GM12878 (cell line): Measurements from ENCODE around the gene SLAMF9. TPM values are rescaled to one million over a fixed set of nuclear protein-coding genes. Genes with fewer than 3 reads are reported as not detected.

Experiments used
- ATAC-seq: fragments of 200-7000 bp; cut with Tn5 transposase; 3 replicates; pipeline ENCODE4 v1.9.1; 2020; ENCODE audit warnings: mild to moderate bottlenecking, moderate library complexity
- BruUV-seq: library from RNA; stranded (reverse); fragments of 400-500 nt; replicated peaks from 2 replicates; lab custom pipeline; 2021; lab: Mats Ljungman, UMichigan
- CTCF ChIA-PET: fragments of 300-600 bp; sonication (Branson Sonifier 250); formaldehyde crosslinking; extraction: SDS; loops from one replicate; lab custom pipeline; 2021; ENCODE audit warnings: inconsistent platforms; lab: Yijun Ruan, JAX
- POLR2A ChIA-PET: fragments of 350-600 bp; formaldehyde crosslinking; extraction: SDS; loops from one replicate; lab custom pipeline; 2021; ENCODE audit warnings: inconsistent platforms; lab: Charles Lee
- RAD21 ChIA-PET: fragments of 300-600 bp; sonication (Branson Sonifier 250); formaldehyde crosslinking; loops from one replicate; lab custom pipeline; 2023; ENCODE audit warnings: antibody characterized with exemption; ENCODE audit not compliant: unreplicated experiment; lab: Charles Lee
- SMC1A ChIA-PET: fragments of 300-600 bp; sonication (Branson Sonifier 250); formaldehyde crosslinking; loops from one replicate; lab custom pipeline; 2023; ENCODE audit not compliant: unreplicated experiment, uncharacterized antibody; lab: Charles Lee
- DNase-seq: peaks from one replicate; pipeline ENCODE4 v3.0.0-alpha.2; 2011; ENCODE audit warnings: low read depth, low spot score
- FAIRE-seq: peaks from 3 replicates; lab custom pipeline; 2011; peaks lifted over from hg19 to GRCh38; lab: Jason Lieb, UNC
- H2AFZ ChIP-seq: 2 replicates; pipeline ENCODE4 v1.6.0; 2011; ENCODE audit warnings: low read depth, low read length, control low read depth; ENCODE audit not compliant: control insufficient read depth
- H3K27ac ChIP-seq: 2 replicates; pipeline ENCODE4 v1.5.1; 2011; ENCODE audit warnings: control low read depth; ENCODE audit not compliant: control insufficient read depth, insufficient read depth
- H3K27me3 ChIP-seq, 2 experiments: replicated peaks in 1 of 2; 2 replicates each; pipeline versions ENCODE4 v1.6.0 to v1.6.1; 2011; ENCODE audit warnings: low read length in 1 of 2; ENCODE audit not compliant: control insufficient read depth in 2 of 2, insufficient read depth in 2 of 2
- H3K36me3 ChIP-seq, 2 experiments: 2 replicates each; pipeline ENCODE4 v1.5.1; 2011; ENCODE audit warnings: low read length in 1 of 2; ENCODE audit not compliant: control insufficient read depth in 2 of 2, insufficient read depth in 2 of 2
- H3K4me1 ChIP-seq: 2 replicates; pipeline ENCODE4 v1.6.1; 2011; ENCODE audit warnings: mild to moderate bottlenecking, low read length, moderate library complexity, mixed read lengths; ENCODE audit not compliant: control insufficient read depth, insufficient read depth
- H3K4me2 ChIP-seq: 2 replicates; pipeline ENCODE4 v1.6.0; 2011; ENCODE audit warnings: control low read depth; ENCODE audit not compliant: control insufficient read depth, insufficient read depth
- H3K4me3 ChIP-seq: fragments of 200-600 bp; sonication (generic); 2 replicates; pipeline ENCODE4 v1.5.1; 2016
- H3K79me2 ChIP-seq: 2 replicates; pipeline ENCODE4 v1.6.0; 2011; ENCODE audit warnings: low read length; ENCODE audit not compliant: control insufficient read depth, insufficient read depth
- H3K9ac ChIP-seq: 2 replicates; pipeline ENCODE4 v1.8.0; 2011; ENCODE audit warnings: low read length, control low read depth, mixed read lengths; ENCODE audit not compliant: control insufficient read depth, insufficient read depth
- H3K9me3 ChIP-seq: replicated peaks from 3 replicates; pipeline ENCODE4 v1.5.1; 2011; ENCODE audit warnings: mild to moderate bottlenecking, low read length; ENCODE audit not compliant: control insufficient read depth, insufficient read depth
- H4K20me1 ChIP-seq: 2 replicates; pipeline ENCODE4 v1.6.0; 2011; ENCODE audit not compliant: control insufficient read depth, insufficient read depth
- BRCA1 ChIP-seq: IDR thresholded peaks from 2 replicates; pipeline ENCODE4 v1.6.1; 2011; ENCODE audit warnings: low read depth, low read length, improper control_type of control experiment
- CREB1 ChIP-seq: IDR thresholded peaks from 2 replicates; pipeline ENCODE4 v1.6.1; 2012; ENCODE audit warnings: low read depth, mild to moderate bottlenecking, inconsistent platforms
- HDAC6 ChIP-seq: fragments of 200-600 bp; sonication (generic); IDR thresholded peaks from one replicate; pipeline ENCODE4 v1.8.0; 2017; ENCODE audit warnings: antibody characterized with exemption; ENCODE audit not compliant: unreplicated experiment
- MTA3 ChIP-seq: IDR thresholded peaks from 2 replicates; pipeline ENCODE4 v1.6.1; 2012; ENCODE audit warnings: low read length, inconsistent platforms, borderline replicate concordance
- NFXL1 ChIP-seq: fragments of 450-650 bp; IDR thresholded peaks from 2 replicates; pipeline ENCODE4 v1.6.1; 2017; ENCODE audit warnings: antibody characterized with exemption, mild to moderate bottlenecking, borderline replicate concordance
- POLR2A ChIP-seq: IDR thresholded peaks from 2 replicates; pipeline ENCODE4 v1.6.1; 2011; ENCODE audit warnings: low read depth, mild to moderate bottlenecking, low read length
- POLR2AphosphoS5 ChIP-seq: IDR thresholded peaks from 2 replicates; pipeline ENCODE4 v1.6.1; 2011; ENCODE audit warnings: mild to moderate bottlenecking, low read length, inconsistent platforms
- RAD51 ChIP-seq: fragments of 450-650 bp; IDR thresholded peaks from 2 replicates; pipeline ENCODE4 v1.6.1; 2016; ENCODE audit warnings: moderate library complexity, mild to moderate bottlenecking, inconsistent platforms
- RELA ChIP-seq: fragments of 450-650 bp; IDR thresholded peaks from 2 replicates; pipeline ENCODE4 v1.8.0; 2014; ENCODE audit warnings: borderline replicate concordance; ENCODE audit not compliant: partially characterized antibody
- SP1 ChIP-seq: IDR thresholded peaks from one replicate; pipeline ENCODE4 v1.6.1; 2011; ENCODE audit warnings: low read depth, low read length
- STAT1 ChIP-seq: fragments of 450-650 bp; conservative IDR thresholded peaks from 2 replicates; pipeline ENCODE4 v1.6.1; 2014; ENCODE audit warnings: antibody characterized with exemption, mild to moderate bottlenecking
- ZNF384 ChIP-seq: IDR thresholded peaks from 2 replicates; pipeline ENCODE4 v1.6.1; 2012; ENCODE audit warnings: low read depth, mild to moderate bottlenecking, low read length, improper control_type of control experiment, borderline replicate concordance
- WGBS: methylation state at CpG from one replicate; pipeline ENCODE4 v1.1.6; 2016; ENCODE audit warnings: low lambda C conversion rate; ENCODE audit not compliant: insufficient replicate concordance, insufficient coverage; ENCODE audit errors: missing lambda C conversion rate; 5-methylcytosine and 5-hydroxymethylcytosine counted together
- in situ Hi-C: fragments of 300-500 bp; cut with MboI; formaldehyde crosslinking; loops from 9 replicates; pipeline ENCODE4 v1.14.3; 2018; ENCODE audit warnings: mixed read lengths
- intact Hi-C: fragments of 100-400 bp; cut with micrococcal nuclease; formaldehyde crosslinking; loops from one replicate; pipeline ENCODE4 v1.14.2; 2022; ENCODE audit not compliant: unreplicated experiment
- polyA plus RNA-seq, 11 experiments: library from polyadenylated mRNA; depleted of rRNA in 4 of 11; unstranded in 6 of 11; stranded (reverse) in 5 of 11; fragments of >200 nt; fragmentation: Nextera tagmentation in 4 of 11; fragmentation: Illumina TruSeq in 1 of 11; extraction: Ambion mirVana in 4 of 11; extraction: Trizol in 1 of 11; gene quantifications; 1 replicate in 1 of 11; 2 replicates in 10 of 11; pipeline versions ENCODE4 v1.2.1 to v1.2.3, GENCODE V29; 2011 to 2016; ENCODE audit warnings: inconsistent platforms in 2 of 11, missing spikeins in 2 of 11, low read depth in 1 of 11
- total RNA-seq, 4 experiments: library from RNA; depleted of rRNA in 3 of 4; stranded (reverse); fragments of >200 nt in 3 of 4; fragmentation: Illumina TruSeq in 1 of 4; extraction: Trizol in 1 of 4; gene quantifications; 2 replicates each; pipeline versions ENCODE4 v1.2.1 to v1.2.3, GENCODE V29; 2013 to 2021
- TF ChIP-seq, protein P1 (sequence below): fragments of 450-650 bp; IDR thresholded peaks from 2 replicates; pipeline ENCODE4 v1.6.1; 2018; ENCODE audit warnings: borderline replicate concordance, mild to moderate bottlenecking; ENCODE audit not compliant: partially characterized antibody
- TF ChIP-seq, protein P2 (sequence below): IDR thresholded peaks from 2 replicates; pipeline ENCODE4 v1.6.1; 2012; ENCODE audit warnings: low read depth, low read length, improper control_type of control experiment
- TF ChIP-seq, protein P3 (sequence below): fragments of 450-650 bp; formaldehyde crosslinking; IDR thresholded peaks from 2 replicates; pipeline ENCODE4 v1.4.0; 2020; ENCODE audit warnings: mild to moderate bottlenecking, moderate library complexity

SLAMF9 gene
- total and polyA plus RNA-seq, 10 of the 15 experiments (the other 5 are each of a cell fraction or from before 2014, with no cell fraction given): not detected

DNA sequence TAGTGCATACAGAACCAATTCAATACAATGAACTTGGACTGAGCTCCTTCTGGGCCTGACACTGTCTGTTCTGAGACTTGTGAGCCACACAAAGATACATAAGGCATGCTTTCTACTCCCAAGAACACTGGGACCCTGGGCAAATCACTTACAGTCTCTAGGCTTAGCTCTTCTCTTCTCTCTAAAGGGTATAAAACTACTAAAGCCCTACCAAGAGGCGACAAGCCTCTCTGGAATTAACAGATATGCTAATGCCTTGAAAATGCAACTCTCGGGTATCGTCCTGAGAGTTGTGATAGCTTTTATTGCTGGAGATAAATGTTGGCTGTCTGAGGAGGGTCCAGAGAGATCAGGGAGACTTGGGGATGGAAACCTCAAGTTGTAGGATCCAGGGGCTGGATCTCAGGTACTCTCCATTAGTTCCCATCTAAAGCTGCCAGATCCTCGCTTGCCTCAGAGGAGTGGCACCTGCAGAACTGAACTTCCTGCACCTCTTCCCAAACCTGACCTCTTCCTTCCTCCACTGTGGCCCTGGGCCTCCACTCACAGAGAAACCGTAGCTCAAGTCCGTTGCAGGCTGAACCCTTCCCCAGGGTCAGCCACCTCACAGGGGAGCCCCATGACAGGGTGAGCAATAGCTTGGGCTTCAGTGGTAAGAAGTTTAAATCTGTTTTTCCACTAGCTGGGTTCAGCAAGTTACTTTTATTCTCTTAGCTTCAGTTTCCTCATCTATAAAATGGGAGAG is 42.5 kb downstream of the SLAMF9 start:
- Histone ChIP-seq H3K9me3 (no peaks in the 10 kb centered on the region), H3K27me3 (no peaks in the 10 kb centered on the region), H3K27ac (peak overlapping the region; percentile 55), H3K9ac (peak overlapping the region; percentile 15; the same call in 1 of the 2 replicates), H4K20me1 (no peaks in the 10 kb centered on the region), H3K4me1 (peaks cover 26% of the 10 kb centered on the region), H3K79me2 (no peaks in the 10 kb centered on the region; the same call in 1 of the 2 replicates), H3K4me3 (no peak overlapping the region), H3K4me2 (peak overlapping the region; percentile 19; the same call in 1 of the 2 replicates), H3K36me3 (no peaks in the 10 kb centered on the region; a peak in 2 of 4 replicates), H2AFZ (peak overlapping the region; percentile 40; the same call in 1 of the 2 replicates)
- no peak for DNase-seq
- FAIRE-seq: no peak
- RAD21 ChIA-PET: interaction anchor here (1.2 kb wide), 1 partner anchor 96 kb away, joined by 5 read pairs; no protein-coding TSS in a partner anchor
- no peak for TF ChIP-seq HDAC6
- no peak; the same call in 1 of the 2 replicates for TF ChIP-seq POLR2AphosphoS5
- TF ChIP-seq ZNF384: no peak
- TF ChIP-seq, protein P1, sequence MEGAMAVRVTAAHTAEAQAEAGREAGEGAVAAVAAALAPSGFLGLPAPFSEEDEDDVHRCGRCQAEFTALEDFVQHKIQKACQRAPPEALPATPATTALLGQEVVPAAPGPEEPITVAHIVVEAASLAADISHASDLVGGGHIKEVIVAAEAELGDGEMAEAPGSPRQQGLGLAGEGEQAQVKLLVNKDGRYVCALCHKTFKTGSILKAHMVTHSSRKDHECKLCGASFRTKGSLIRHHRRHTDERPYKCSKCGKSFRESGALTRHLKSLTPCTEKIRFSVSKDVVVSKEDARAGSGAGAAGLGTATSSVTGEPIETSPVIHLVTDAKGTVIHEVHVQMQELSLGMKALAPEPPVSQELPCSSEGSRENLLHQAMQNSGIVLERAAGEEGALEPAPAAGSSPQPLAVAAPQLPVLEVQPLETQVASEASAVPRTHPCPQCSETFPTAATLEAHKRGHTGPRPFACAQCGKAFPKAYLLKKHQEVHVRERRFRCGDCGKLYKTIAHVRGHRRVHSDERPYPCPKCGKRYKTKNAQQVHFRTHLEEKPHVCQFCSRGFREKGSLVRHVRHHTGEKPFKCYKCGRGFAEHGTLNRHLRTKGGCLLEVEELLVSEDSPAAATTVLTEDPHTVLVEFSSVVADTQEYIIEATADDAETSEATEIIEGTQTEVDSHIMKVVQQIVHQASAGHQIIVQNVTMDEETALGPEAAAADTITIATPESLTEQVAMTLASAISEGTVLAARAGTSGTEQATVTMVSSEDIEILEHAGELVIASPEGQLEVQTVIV: no peak
- TF ChIP-seq MTA3: no peak
- no peak for TF ChIP-seq CREB1
- TF ChIP-seq RELA: no peak
- TF ChIP-seq NFXL1: no peak
- TF ChIP-seq, protein P2, sequence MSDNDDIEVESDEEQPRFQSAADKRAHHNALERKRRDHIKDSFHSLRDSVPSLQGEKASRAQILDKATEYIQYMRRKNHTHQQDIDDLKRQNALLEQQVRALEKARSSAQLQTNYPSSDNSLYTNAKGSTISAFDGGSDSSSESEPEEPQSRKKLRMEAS: no peak
- TF ChIP-seq BRCA1: no peak
- TF ChIP-seq POLR2A: no peak
- TF ChIP-seq, protein P3, sequence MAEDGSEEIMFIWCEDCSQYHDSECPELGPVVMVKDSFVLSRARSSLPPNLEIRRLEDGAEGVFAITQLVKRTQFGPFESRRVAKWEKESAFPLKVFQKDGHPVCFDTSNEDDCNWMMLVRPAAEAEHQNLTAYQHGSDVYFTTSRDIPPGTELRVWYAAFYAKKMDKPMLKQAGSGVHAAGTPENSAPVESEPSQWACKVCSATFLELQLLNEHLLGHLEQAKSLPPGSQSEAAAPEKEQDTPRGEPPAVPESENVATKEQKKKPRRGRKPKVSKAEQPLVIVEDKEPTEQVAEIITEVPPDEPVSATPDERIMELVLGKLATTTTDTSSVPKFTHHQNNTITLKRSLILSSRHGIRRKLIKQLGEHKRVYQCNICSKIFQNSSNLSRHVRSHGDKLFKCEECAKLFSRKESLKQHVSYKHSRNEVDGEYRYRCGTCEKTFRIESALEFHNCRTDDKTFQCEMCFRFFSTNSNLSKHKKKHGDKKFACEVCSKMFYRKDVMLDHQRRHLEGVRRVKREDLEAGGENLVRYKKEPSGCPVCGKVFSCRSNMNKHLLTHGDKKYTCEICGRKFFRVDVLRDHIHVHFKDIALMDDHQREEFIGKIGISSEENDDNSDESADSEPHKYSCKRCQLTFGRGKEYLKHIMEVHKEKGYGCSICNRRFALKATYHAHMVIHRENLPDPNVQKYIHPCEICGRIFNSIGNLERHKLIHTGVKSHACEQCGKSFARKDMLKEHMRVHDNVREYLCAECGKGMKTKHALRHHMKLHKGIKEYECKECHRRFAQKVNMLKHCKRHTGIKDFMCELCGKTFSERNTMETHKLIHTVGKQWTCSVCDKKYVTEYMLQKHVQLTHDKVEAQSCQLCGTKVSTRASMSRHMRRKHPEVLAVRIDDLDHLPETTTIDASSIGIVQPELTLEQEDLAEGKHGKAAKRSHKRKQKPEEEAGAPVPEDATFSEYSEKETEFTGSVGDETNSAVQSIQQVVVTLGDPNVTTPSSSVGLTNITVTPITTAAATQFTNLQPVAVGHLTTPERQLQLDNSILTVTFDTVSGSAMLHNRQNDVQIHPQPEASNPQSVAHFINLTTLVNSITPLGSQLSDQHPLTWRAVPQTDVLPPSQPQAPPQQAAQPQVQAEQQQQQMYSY (CRISPR knock-in tag): no peak
- no peak for TF ChIP-seq RAD51
- TF ChIP-seq STAT1: no peak
- no peak for TF ChIP-seq SP1
- BruUV-seq: no TSS peak
- POLR2A ChIA-PET: interaction anchor here (0.9 kb wide), 1 partner anchor 11 kb away, joined by 3 read pairs; no protein-coding TSS in a partner anchor
- intact Hi-C loops (no loop called here), in situ Hi-C loops (no loop called here)
- WGBS: 45% methylated on average over 6 of the region's 6 CpGs
- CTCF ChIA-PET: interaction anchor here (1.0 kb wide), 1 partner anchor 135 kb away, joined by 5 read pairs; no protein-coding TSS in a partner anchor
- no peak for ATAC-seq
- SMC1A ChIA-PET: interaction anchor here (1.0 kb wide), 1 partner anchor 15 kb away, joined by 4 read pairs; no protein-coding TSS in a partner anchor
